H1 (cell line): ENCODE measurements around the gene LRP1-AS. TPM values are rescaled to one million over a fixed set of nuclear protein-coding genes. Genes with fewer than 3 reads are reported as not detected.

Experiments used
- CTCF ChIA-PET: fragments of 300-600 bp; sonication (Branson Sonifier 250); formaldehyde crosslinking; loops from one replicate; lab custom pipeline; 2021; ENCODE audit not compliant: partially characterized antibody; lab: Charles Lee
- POLR2A ChIA-PET: fragments of 300-600 bp; sonication (Branson Sonifier 250); formaldehyde crosslinking; loops from one replicate; lab custom pipeline; 2021; ENCODE audit warnings: inconsistent platforms; ENCODE audit not compliant: partially characterized antibody; lab: Charles Lee
- DNase-seq, 2 experiments: peaks; one replicate each; pipeline versions ENCODE4 v3.0.0 to v3.0.0-alpha.2; 2010 to 2022; ENCODE audit warnings: low spot score in 2 of 2, low read depth in 1 of 2, mixed read lengths in 1 of 2
- FAIRE-seq: peaks from 2 replicates; lab custom pipeline; 2011; peaks lifted over from hg19 to GRCh38; lab: Jason Lieb, UNC
- H2AFZ ChIP-seq: 2 replicates; pipeline ENCODE4 v1.8.1; 2012; ENCODE audit warnings: low read length, inconsistent platforms
- H2AK5ac ChIP-seq: 2 replicates; pipeline ENCODE4 v1.6.1; 2013; ENCODE audit warnings: low read depth, low read length
- H2BK120ac ChIP-seq: replicated peaks from 2 replicates; pipeline ENCODE3; 2013; ENCODE audit warnings: low read depth, low read length, inconsistent platforms
- H2BK12ac ChIP-seq: 2 replicates; pipeline ENCODE4 v1.6.1; 2013; ENCODE audit warnings: low read depth, low read length
- H2BK15ac ChIP-seq: 2 replicates; pipeline ENCODE4 v1.6.1; 2013; ENCODE audit warnings: low read length
- H2BK20ac ChIP-seq: 2 replicates; pipeline ENCODE4 v1.6.1; 2013; ENCODE audit warnings: low read length
- H2BK5ac ChIP-seq: 2 replicates; pipeline ENCODE4 v1.6.1; 2013; ENCODE audit warnings: low read depth, low read length
- H3K14ac ChIP-seq: 2 replicates; pipeline ENCODE4 v1.6.1; 2013; ENCODE audit warnings: inconsistent platforms; ENCODE audit not compliant: insufficient read length
- H3K18ac ChIP-seq: 2 replicates; pipeline ENCODE4 v1.6.1; 2013; ENCODE audit warnings: low read length; ENCODE audit errors: extremely low read depth
- H3K23ac ChIP-seq: 2 replicates; pipeline ENCODE4 v1.6.1; 2013; ENCODE audit warnings: inconsistent platforms; ENCODE audit not compliant: insufficient read length
- H3K23me2 ChIP-seq: 2 replicates; pipeline ENCODE4 v1.6.1; 2013; ENCODE audit warnings: low read depth, low read length
- H3K27ac ChIP-seq: 2 replicates; pipeline ENCODE4 v1.6.1; 2011; ENCODE audit warnings: low read depth, low read length, inconsistent platforms
- H3K27me3 ChIP-seq, 4 experiments: replicated peaks in 1 of 4; 1 replicate in 1 of 4; 2 replicates in 3 of 4; pipeline versions ENCODE4 v1.6.1 to v1.8.1; 2011 to 2013; ENCODE audit warnings: low read length in 3 of 4, mild to moderate bottlenecking in 3 of 4, inconsistent platforms in 2 of 4, mixed read lengths in 2 of 4, moderate library complexity in 1 of 4; ENCODE audit not compliant: control insufficient read depth in 3 of 4, insufficient read depth in 3 of 4; ENCODE audit errors: extremely low read depth in 1 of 4
- H3K36me3 ChIP-seq, 4 experiments: 2 replicates each; pipeline versions ENCODE4 v1.6.1 to v1.8.1; 2011 to 2013; ENCODE audit warnings: mild to moderate bottlenecking in 4 of 4, low read length in 3 of 4, moderate library complexity in 2 of 4, control low read depth in 1 of 4, inconsistent platforms in 1 of 4; ENCODE audit not compliant: insufficient read depth in 4 of 4, control insufficient read depth in 2 of 4
- H3K4ac ChIP-seq: replicated peaks from 2 replicates; pipeline ENCODE3; 2013; ENCODE audit warnings: low read length, low read depth, mixed read lengths, inconsistent platforms; ENCODE audit not compliant: insufficient read length
- H3K4me1 ChIP-seq, 4 experiments: replicated peaks in 1 of 4; 1 replicate in 1 of 4; 2 replicates in 3 of 4; pipeline versions ENCODE4 v1.6.1 to v1.8.1; 2011 to 2013; ENCODE audit warnings: low read length in 3 of 4, inconsistent platforms in 2 of 4, mixed read lengths in 1 of 4; ENCODE audit not compliant: insufficient read depth in 4 of 4, control insufficient read depth in 3 of 4
- H3K4me2 ChIP-seq, 2 experiments: 2 replicates each; pipeline versions ENCODE4 v1.6.1 to v1.8.1; 2011 to 2013; ENCODE audit warnings: low read depth in 2 of 2, low read length in 2 of 2, control low read depth in 1 of 2, inconsistent platforms in 1 of 2, mild to moderate bottlenecking in 1 of 2; ENCODE audit not compliant: insufficient read depth in 1 of 2
- H3K4me3 ChIP-seq, 4 experiments: fragments of 200-600, 300-600 bp in 1 of 4; sonication (generic), shearing (Covaris generic), sonication (Bioruptor Twin) in 1 of 4; 2 replicates each; pipeline versions ENCODE4 v1.5.1 to v1.8.1; 2011 to 2016; ENCODE audit warnings: low read length in 4 of 4, low read depth in 3 of 4, control low read depth in 2 of 4, inconsistent platforms in 2 of 4, mild to moderate bottlenecking in 2 of 4, mixed read lengths in 1 of 4, moderate library complexity in 1 of 4; ENCODE audit not compliant: insufficient read depth in 2 of 4; ENCODE audit errors: extremely low read depth in 1 of 4
- H3K56ac ChIP-seq: replicated peaks from 2 replicates; pipeline ENCODE3; 2013; ENCODE audit warnings: low read depth, mild to moderate bottlenecking, mixed read lengths, low read length, inconsistent platforms; ENCODE audit not compliant: insufficient read length
- H3K79me1 ChIP-seq: 2 replicates; pipeline ENCODE4 v1.6.1; 2013; ENCODE audit warnings: low read depth, low read length, control low read depth
- H3K79me2 ChIP-seq, 2 experiments: 2 replicates each; pipeline versions ENCODE4 v1.6.1 to v1.8.1; 2012 to 2013; ENCODE audit warnings: low read length in 2 of 2, mild to moderate bottlenecking in 2 of 2, inconsistent platforms in 1 of 2; ENCODE audit not compliant: insufficient read depth in 2 of 2, control insufficient read depth in 1 of 2
- H3K9ac ChIP-seq, 4 experiments: replicated peaks in 1 of 4; 1 replicate in 1 of 4; 2 replicates in 3 of 4; pipeline versions ENCODE4 v1.6.1 to v1.8.1; 2011 to 2013; ENCODE audit warnings: low read depth in 3 of 4, low read length in 3 of 4, control low read depth in 2 of 4, mild to moderate bottlenecking in 2 of 4, moderate library complexity in 2 of 4, inconsistent platforms in 1 of 4; ENCODE audit errors: extremely low read depth in 1 of 4
- H3K9me3 ChIP-seq, 2 experiments: 2 replicates each; pipeline versions ENCODE4 v1.6.1 to v1.8.1; 2012 to 2013; ENCODE audit warnings: mild to moderate bottlenecking in 2 of 2, moderate library complexity in 2 of 2, control low read depth in 1 of 2, inconsistent platforms in 1 of 2, low read depth in 1 of 2, low read length in 1 of 2, mixed read lengths in 1 of 2; ENCODE audit not compliant: insufficient read depth in 2 of 2
- H4K20me1 ChIP-seq, 2 experiments: replicated peaks in 1 of 2; 2 replicates each; pipeline versions ENCODE3 to v1.8.1; 2011 to 2013; ENCODE audit warnings: inconsistent platforms in 2 of 2, low read length in 2 of 2, mild to moderate bottlenecking in 1 of 2; ENCODE audit not compliant: insufficient read depth in 2 of 2, control insufficient read depth in 1 of 2
- H4K5ac ChIP-seq: 2 replicates; pipeline ENCODE4 v1.6.1; 2013; ENCODE audit warnings: low read length, low read depth, mixed read lengths, inconsistent platforms; ENCODE audit not compliant: insufficient read length
- H4K8ac ChIP-seq: 2 replicates; pipeline ENCODE4 v1.8.0; 2013; ENCODE audit warnings: mild to moderate bottlenecking, moderate library complexity, low read length, inconsistent platforms; ENCODE audit not compliant: insufficient read depth; ENCODE audit errors: extremely low read depth
- H4K91ac ChIP-seq: replicated peaks from 2 replicates; pipeline ENCODE3; 2013; ENCODE audit warnings: low read length, mixed read lengths, inconsistent platforms; ENCODE audit not compliant: insufficient read length
- BACH1 ChIP-seq: IDR thresholded peaks from 2 replicates; pipeline ENCODE4 v1.6.1; 2012; ENCODE audit warnings: low read length, improper control_type of control experiment
- CBX5 ChIP-seq: fragments of 300-800, 300-1000 bp; sonication (generic); IDR thresholded peaks from 2 replicates; pipeline ENCODE4 v1.7.1; 2016; ENCODE audit warnings: antibody characterized with exemption, low read length, low read depth
- KDM1A ChIP-seq: fragments of 200-600, 300-600 bp; sonication (generic); IDR thresholded peaks from 2 replicates; pipeline ENCODE4 v1.7.1; 2016; ENCODE audit warnings: mild to moderate bottlenecking, low read length, borderline replicate concordance
- KDM4A ChIP-seq: IDR thresholded peaks from one replicate; pipeline ENCODE4 v1.7.1; 2012; ENCODE audit warnings: low read depth, mild to moderate bottlenecking, moderate library complexity, low read length, inconsistent platforms; ENCODE audit not compliant: severe bottlenecking
- RXRA ChIP-seq: IDR thresholded peaks from 2 replicates; pipeline ENCODE4 v1.6.1; 2011; ENCODE audit warnings: low read depth, mild to moderate bottlenecking, low read length, moderate library complexity; ENCODE audit not compliant: insufficient read depth
- SAP30 ChIP-seq: fragments of 300-600 bp; sonication (generic); IDR thresholded peaks from 2 replicates; pipeline ENCODE4 v1.7.1; 2012; ENCODE audit warnings: low read length, moderate library complexity, mild to moderate bottlenecking, inconsistent platforms; ENCODE audit not compliant: insufficient read depth, insufficient replicate concordance
- SP4 ChIP-seq: IDR thresholded peaks from 2 replicates; pipeline ENCODE4 v1.6.1; 2012; ENCODE audit warnings: low read length, inconsistent platforms
- TCF12 ChIP-seq: IDR thresholded peaks from 2 replicates; pipeline ENCODE4 v1.6.1; 2011; ENCODE audit warnings: low read depth, mild to moderate bottlenecking, low read length
- USF2 ChIP-seq: IDR thresholded peaks from 2 replicates; pipeline ENCODE4 v1.6.1; 2011; ENCODE audit warnings: low read length, improper control_type of control experiment
- WGBS, 2 experiments: shearing (Covaris generic) in 1 of 2; methylation state at CpG; one replicate each; pipeline versions ENCODE4 v1.1.6 to v1.1.7; 2013 to 2015; ENCODE audit warnings: low lambda C conversion rate in 2 of 2, mixed read lengths in 2 of 2, inconsistent platforms in 1 of 2, low coverage in 1 of 2, missing lambda C conversion rate in 1 of 2; ENCODE audit not compliant: insufficient replicate concordance in 2 of 2, insufficient coverage in 1 of 2, insufficient read length in 1 of 2; ENCODE audit errors: extremely low coverage in 1 of 2, missing lambda C conversion rate in 1 of 2; 5-methylcytosine and 5-hydroxymethylcytosine counted together
- polyA plus RNA-seq, 7 experiments: library from polyadenylated mRNA; depleted of rRNA in 3 of 7; stranded (reverse) in 5 of 7; unstranded in 2 of 7; fragments of >200 nt in 5 of 7; fragments of 200-250 nt in 2 of 7; gene quantifications; 1 replicate in 5 of 7; 2 replicates in 1 of 7; 4 replicates in 1 of 7; pipeline versions ENCODE4 v1.2.1 to v1.2.3, GENCODE V29; 2011 to 2013; ENCODE audit warnings: missing spikeins in 2 of 7, mixed read lengths in 2 of 7
- total RNA-seq: library from RNA; stranded (reverse); fragmentation: NEBNext Ultra II Directional; extraction: Animal tissue kit (Norgen Biotek cat#: 25700); gene quantifications from 2 replicates; pipeline ENCODE4 v1.2.1, GENCODE V29; 2021
- TF ChIP-seq, protein P1 (sequence below), 3 experiments: IDR thresholded peaks; 1 replicate in 2 of 3; 2 replicates in 1 of 3; pipeline versions ENCODE4 v1.5.1 to v1.6.1; 2011; ENCODE audit warnings: low read length in 3 of 3, mild to moderate bottlenecking in 3 of 3, inconsistent platforms in 2 of 3, low read depth in 1 of 3, moderate library complexity in 1 of 3; ENCODE audit not compliant: insufficient read depth in 1 of 3; ENCODE audit errors: control extremely low read depth in 1 of 3

The LRP1-AS gene
- total and polyA plus RNA-seq, 2 of the 8 experiments (the other 6 are each of a cell fraction or from before 2014, with no cell fraction given), result not detected

DNA sequence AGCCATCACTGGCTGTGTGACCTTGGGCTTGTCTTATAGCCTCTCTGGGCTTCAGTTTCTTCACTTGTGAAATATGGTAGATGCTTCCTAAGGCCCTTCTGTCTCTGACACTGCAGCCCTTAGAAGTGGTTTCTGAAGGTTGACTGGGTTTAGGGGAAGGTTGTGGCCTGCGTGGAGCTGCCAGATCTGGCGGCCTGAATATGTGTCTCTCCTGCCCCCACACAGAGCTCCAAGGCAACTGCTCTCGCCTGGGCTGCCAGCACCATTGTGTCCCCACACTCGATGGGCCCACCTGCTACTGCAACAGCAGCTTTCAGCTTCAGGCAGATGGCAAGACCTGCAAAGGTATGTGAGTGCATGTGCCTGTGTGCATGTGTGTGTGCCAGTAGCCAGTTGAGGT, 4.0 kb downstream of the LRP1-AS start:
- H2BK120ac ChIP-seq, result no peak overlapping the region
- CTCF ChIA-PET, result interaction anchor here (1.0 to 4.6 kb wide), 4 partner anchors 11 to 33 kb away, joined by 3 to 29 read pairs (median 8); no protein-coding TSS in a partner anchor
- no peak overlapping the region for H3K4me2 ChIP-seq
- peaks cover 0 to 4% (median 0%) of the 10 kb centered on the region in 4 experiments; a peak in 1 of 7 replicates for H3K4me1 ChIP-seq
- no peak overlapping the region for H3K4me3 ChIP-seq
- H3K27me3 ChIP-seq, result no peaks in the 10 kb centered on the region
- H3K23ac ChIP-seq, result no peak overlapping the region
- H3K9ac ChIP-seq, result no peak overlapping the region
- peaks cover 9 to 20% of the 10 kb centered on the region in 2 experiments for H4K20me1 ChIP-seq
- H2AFZ ChIP-seq, result no peak overlapping the region
- 100% methylated on average over 4 of the region's 4 CpGs; no CpG with 5 or more reads in 1 of the 2 experiments for WGBS, 2 experiments
- H3K79me1 ChIP-seq, result peaks cover 2% of the 10 kb centered on the region
- H3K23me2 ChIP-seq, result no peaks in the 10 kb centered on the region
- H3K56ac ChIP-seq, result no peak overlapping the region
- H2BK20ac ChIP-seq, result no peak overlapping the region
- no peak overlapping the region for H3K4ac ChIP-seq
- H4K5ac ChIP-seq, result no peak overlapping the region
- H3K27ac ChIP-seq, result no peak overlapping the region
- peaks cover 46 to 80% (median 61%) of the 10 kb centered on the region in 4 experiments for H3K36me3 ChIP-seq
- no peak overlapping the region for H4K91ac ChIP-seq
- no peak overlapping the region for H3K14ac ChIP-seq
- no peak overlapping the region for H2AK5ac ChIP-seq
- H2BK15ac ChIP-seq, result no peak overlapping the region
- H3K18ac ChIP-seq, result no peak overlapping the region
- peaks cover 0 to 5% of the 10 kb centered on the region in 2 experiments; a peak in 1 of 4 replicates for H3K79me2 ChIP-seq
- no peak for DNase-seq
- H3K9me3 ChIP-seq, result no peaks in the 10 kb centered on the region
- no peak overlapping the region for H2BK12ac ChIP-seq
- H2BK5ac ChIP-seq, result no peak overlapping the region
- POLR2A ChIA-PET, result interaction anchor here (0.6 kb wide), 1 partner anchor 20 kb away, joined by 3 read pairs; no protein-coding TSS in a partner anchor
- H4K8ac ChIP-seq, result no peak overlapping the region
- FAIRE-seq, result no peak
- no peak for TF ChIP-seq CBX5
- TF ChIP-seq BACH1, result no peak
- TF ChIP-seq, protein P1, sequence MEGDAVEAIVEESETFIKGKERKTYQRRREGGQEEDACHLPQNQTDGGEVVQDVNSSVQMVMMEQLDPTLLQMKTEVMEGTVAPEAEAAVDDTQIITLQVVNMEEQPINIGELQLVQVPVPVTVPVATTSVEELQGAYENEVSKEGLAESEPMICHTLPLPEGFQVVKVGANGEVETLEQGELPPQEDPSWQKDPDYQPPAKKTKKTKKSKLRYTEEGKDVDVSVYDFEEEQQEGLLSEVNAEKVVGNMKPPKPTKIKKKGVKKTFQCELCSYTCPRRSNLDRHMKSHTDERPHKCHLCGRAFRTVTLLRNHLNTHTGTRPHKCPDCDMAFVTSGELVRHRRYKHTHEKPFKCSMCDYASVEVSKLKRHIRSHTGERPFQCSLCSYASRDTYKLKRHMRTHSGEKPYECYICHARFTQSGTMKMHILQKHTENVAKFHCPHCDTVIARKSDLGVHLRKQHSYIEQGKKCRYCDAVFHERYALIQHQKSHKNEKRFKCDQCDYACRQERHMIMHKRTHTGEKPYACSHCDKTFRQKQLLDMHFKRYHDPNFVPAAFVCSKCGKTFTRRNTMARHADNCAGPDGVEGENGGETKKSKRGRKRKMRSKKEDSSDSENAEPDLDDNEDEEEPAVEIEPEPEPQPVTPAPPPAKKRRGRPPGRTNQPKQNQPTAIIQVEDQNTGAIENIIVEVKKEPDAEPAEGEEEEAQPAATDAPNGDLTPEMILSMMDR (IDR thresholded peaks at IDR 0.05; ENCODE audit: control extremely low read depth in 1 of 3, insufficient read depth in 1 of 3, low read depth in 1 of 3, low read length in 3 of 3), result no peak
- TF ChIP-seq SP4, result no peak
- no peak for TF ChIP-seq TCF12
- TF ChIP-seq SAP30, result no peak
- no peak for TF ChIP-seq KDM1A
- no peak for TF ChIP-seq KDM4A
- TF ChIP-seq RXRA, result no peak
- TF ChIP-seq USF2, result no peak
